Activated naive CD4-positive, alpha-beta T cell treated with anti-CD3 and anti-CD28 coated beads, Interleukin-2, amount 10 ng/mL, durations not matched to agents 7 days and 5 days (primary cell): ENCODE measurements around the gene SLC37A2.

Experiments
- CTCF ChIA-PET: fragments of 350-600 bp; sonication (Branson Sonifier 250); formaldehyde crosslinking; loops from one replicate; lab custom pipeline; 2021; ENCODE audit warnings: antibody characterized with exemption; lab: Charles Lee
- DNase-seq: peaks from one replicate; pipeline ENCODE4 v3.0.0-alpha.2; 2020
- H3K27ac Mint-ChIP-seq: one replicate; pipeline ENCODE4 v1.8.0; 2021; ENCODE audit warnings: mild to moderate bottlenecking, moderate library complexity, mixed read lengths
- H3K27me3 Mint-ChIP-seq: one replicate; pipeline ENCODE4 v1.8.0; 2021; ENCODE audit warnings: mild to moderate bottlenecking, mixed read lengths
- H3K36me3 Mint-ChIP-seq: one replicate; pipeline ENCODE4 v1.8.0; 2021; ENCODE audit warnings: mixed read lengths
- H3K4me1 Mint-ChIP-seq: one replicate; pipeline ENCODE4 v1.8.0; 2021; ENCODE audit warnings: mixed read lengths
- H3K4me3 Mint-ChIP-seq: one replicate; pipeline ENCODE4 v1.8.0; 2021; ENCODE audit warnings: mild to moderate bottlenecking, moderate library complexity, mixed read lengths
- H3K9me3 Mint-ChIP-seq: one replicate; pipeline ENCODE4 v1.8.0; 2021; ENCODE audit warnings: mixed read lengths

SLC37A2 gene

DNA sequence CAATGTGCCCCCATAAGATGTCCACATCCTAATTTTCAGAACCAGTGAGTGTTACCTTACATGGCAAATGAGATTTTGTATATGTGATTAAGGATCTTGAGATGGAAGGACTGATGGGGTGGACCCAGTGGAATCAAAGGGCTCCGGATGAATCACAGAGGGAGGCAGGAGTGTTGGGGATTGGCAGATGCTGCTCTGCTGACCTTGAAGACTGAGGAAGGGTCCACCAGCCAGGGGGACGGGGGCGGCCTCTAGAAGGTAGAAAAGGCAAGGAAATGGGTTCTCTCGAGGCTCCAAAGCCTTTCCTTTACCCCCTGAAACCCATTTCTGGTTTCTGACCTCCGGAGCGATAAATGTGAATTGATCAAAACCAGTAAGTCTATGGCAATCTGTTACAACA, 29.6 kb downstream of the SLC37A2 start:
- Mint-ChIP-seq H3K36me3 (peaks cover 8% of the 10 kb centered on the region), H3K9me3 (no peaks in the 10 kb centered on the region), H3K27ac (no peak overlapping the region), H3K4me3 (no peak overlapping the region), H3K27me3 (no peaks in the 10 kb centered on the region), H3K4me1 (no peaks in the 10 kb centered on the region)
- DNase-seq: no peak
- CTCF ChIA-PET: interaction anchor here (4.9 kb wide), 1 partner anchor 49 kb away, joined by 51 read pairs; no protein-coding TSS in a partner anchor

DNA sequence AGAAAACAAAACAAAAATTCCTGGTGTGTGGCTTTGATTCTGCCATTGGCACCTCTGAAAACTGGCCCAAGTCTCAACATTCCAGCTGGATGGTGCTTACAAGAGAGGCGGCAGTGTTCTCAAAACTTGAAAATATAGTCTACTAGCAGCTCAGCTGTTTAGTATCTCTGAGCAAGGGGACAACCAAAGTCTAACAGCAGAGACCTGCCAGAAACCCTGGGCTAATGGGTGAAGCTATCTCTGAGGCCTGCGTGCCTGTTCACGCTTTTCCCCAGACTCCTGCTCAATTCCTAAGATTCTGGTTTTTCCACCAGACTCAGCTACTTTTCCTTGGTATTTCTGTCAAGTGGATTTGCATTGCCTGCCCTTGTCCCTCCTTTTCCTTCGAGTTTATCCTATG, 30.4 kb downstream of the SLC37A2 start:
- no peak for DNase-seq
- no peaks in the 10 kb centered on the region for H3K4me1 Mint-ChIP-seq
- H3K27me3 Mint-ChIP-seq: no peaks in the 10 kb centered on the region
- H3K4me3 Mint-ChIP-seq: no peak overlapping the region
- CTCF ChIA-PET: no interaction called here
- H3K9me3 Mint-ChIP-seq: no peaks in the 10 kb centered on the region
- peaks cover 11% of the 10 kb centered on the region for H3K36me3 Mint-ChIP-seq
- no peak overlapping the region for H3K27ac Mint-ChIP-seq

DNA sequence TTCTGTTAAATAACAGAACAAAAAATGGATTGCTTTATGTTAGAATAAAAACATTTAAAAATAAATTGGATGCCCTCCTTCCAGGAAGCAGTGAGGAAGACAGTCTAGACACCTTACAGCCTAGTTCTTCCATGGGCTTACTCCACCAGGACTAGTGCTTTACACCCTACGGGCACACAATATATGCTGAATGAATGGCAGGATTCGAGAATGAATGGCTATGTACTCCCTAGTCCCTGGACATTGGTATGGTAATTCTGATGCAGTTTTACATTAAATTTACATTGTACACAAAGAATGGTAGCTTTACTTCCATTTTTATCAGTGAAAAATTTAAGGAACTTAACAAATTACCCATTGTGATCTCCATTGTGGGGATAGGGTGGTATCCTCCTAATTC, 31.6 kb downstream of the SLC37A2 start:
- no peaks in the 10 kb centered on the region for H3K4me1 Mint-ChIP-seq
- DNase-seq: no peak
- CTCF ChIA-PET: no interaction called here
- H3K27ac Mint-ChIP-seq: no peak overlapping the region
- H3K27me3 Mint-ChIP-seq: no peaks in the 10 kb centered on the region
- no peaks in the 10 kb centered on the region for H3K9me3 Mint-ChIP-seq
- H3K4me3 Mint-ChIP-seq: no peak overlapping the region
- peaks cover 13% of the 10 kb centered on the region for H3K36me3 Mint-ChIP-seq

DNA sequence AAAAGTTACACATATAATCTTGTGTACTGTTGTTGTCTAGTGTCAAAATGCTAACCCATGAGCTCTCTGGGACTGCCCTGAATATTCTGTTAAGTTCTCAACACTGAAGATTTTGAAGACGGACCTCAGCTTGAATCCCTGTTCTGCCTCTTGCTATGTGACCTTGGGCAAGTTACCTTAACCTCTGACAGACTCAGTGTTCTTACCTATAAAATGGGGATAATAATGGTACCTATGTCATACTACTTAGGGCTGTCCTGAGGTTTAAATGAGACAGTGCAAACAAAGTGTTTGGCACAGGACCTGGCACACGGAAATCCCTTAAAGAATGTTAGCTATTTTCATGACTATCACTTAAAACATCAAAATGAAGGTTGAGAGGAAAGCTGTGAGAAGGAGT, 37.0 kb downstream of the SLC37A2 start:
- no peaks in the 10 kb centered on the region for H3K27me3 Mint-ChIP-seq
- peaks cover 18% of the 10 kb centered on the region for H3K36me3 Mint-ChIP-seq
- peaks cover 1% of the 10 kb centered on the region for H3K4me1 Mint-ChIP-seq
- no peaks in the 10 kb centered on the region for H3K9me3 Mint-ChIP-seq
- CTCF ChIA-PET: no interaction called here
- DNase-seq: no peak
- H3K27ac Mint-ChIP-seq: no peak overlapping the region
- no peak overlapping the region for H3K4me3 Mint-ChIP-seq

DNA sequence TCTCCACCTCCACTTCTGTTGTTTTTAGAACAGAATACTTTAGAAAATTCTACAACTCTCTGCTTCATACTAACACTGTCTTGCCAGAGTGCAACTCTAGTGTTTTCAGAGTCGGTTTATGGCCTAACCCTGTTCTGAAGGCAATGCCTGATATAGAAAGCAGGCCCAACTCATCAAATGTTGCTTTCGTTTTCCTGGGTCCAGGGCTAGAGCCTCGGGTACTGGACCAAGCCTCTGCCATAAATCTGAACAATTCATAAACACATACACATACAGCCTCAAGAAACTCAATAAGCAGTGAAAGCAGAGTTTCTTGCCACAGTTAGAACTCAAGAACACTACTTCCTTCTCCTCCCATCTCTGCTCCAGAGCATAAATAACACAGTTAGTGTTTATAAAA, 38.5 kb downstream of the SLC37A2 start:
- H3K4me3 Mint-ChIP-seq: no peak overlapping the region
- H3K27ac Mint-ChIP-seq: no peak overlapping the region
- CTCF ChIA-PET: no interaction called here
- H3K36me3 Mint-ChIP-seq: peaks cover 13% of the 10 kb centered on the region
- no peaks in the 10 kb centered on the region for H3K27me3 Mint-ChIP-seq
- no peaks in the 10 kb centered on the region for H3K9me3 Mint-ChIP-seq
- DNase-seq: no peak
- H3K4me1 Mint-ChIP-seq: peaks cover 15% of the 10 kb centered on the region

DNA sequence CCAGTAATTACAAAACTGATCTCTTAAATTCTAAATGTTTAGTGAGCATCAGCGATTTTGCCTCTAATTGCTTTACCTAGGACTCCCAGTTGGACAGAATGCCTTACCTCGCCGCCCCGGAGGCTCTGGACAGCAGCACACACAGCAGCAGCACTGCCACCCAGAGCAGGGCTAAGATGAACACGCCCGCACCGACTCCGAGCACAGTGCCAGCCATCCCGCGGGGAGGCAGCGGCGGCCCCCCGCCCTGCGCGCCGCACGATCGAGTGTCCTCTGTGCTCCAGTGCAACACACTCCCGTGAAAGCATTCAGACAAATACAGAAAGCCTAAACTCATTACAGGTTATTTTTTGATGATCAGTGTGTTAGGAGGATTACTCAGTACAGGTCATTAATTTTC, 38.9 kb downstream of the SLC37A2 start:
- no peak for DNase-seq
- Mint-ChIP-seq H3K36me3 (peaks cover 10% of the 10 kb centered on the region), H3K9me3 (no peaks in the 10 kb centered on the region), H3K27ac (no peak overlapping the region), H3K4me3 (no peak overlapping the region), H3K27me3 (no peaks in the 10 kb centered on the region), H3K4me1 (peaks cover 15% of the 10 kb centered on the region)
- CTCF ChIA-PET: no interaction called here

DNA sequence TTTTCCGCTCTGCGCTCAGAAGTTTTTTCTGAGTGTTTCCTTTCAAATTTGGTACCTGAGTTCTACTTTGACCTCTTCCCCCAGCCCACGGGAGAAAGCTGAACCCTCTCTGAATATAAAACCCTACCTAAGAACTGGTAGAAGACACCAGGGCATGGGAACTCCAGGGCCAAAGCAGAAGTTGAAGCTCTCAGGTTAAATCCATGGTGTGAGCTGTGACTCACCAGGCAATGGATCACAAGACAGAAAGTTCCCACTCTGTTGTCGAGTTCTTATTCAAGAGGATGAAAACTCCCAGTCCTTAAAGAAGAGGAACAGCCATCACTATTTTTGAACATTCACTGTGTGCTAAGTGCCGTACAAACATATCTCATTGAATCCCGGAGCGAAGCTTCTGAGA, 39.4 kb downstream of the SLC37A2 start:
- Mint-ChIP-seq H3K27me3 (no peaks in the 10 kb centered on the region), H3K36me3 (peaks cover 10% of the 10 kb centered on the region), H3K27ac (no peak overlapping the region), H3K4me3 (no peak overlapping the region), H3K4me1 (peaks cover 15% of the 10 kb centered on the region), H3K9me3 (no peaks in the 10 kb centered on the region)
- CTCF ChIA-PET: interaction anchor here (1.2 kb wide), 1 partner anchor 11 kb away, joined by 4 read pairs; no protein-coding TSS in a partner anchor
- DNase-seq: no peak

DNA sequence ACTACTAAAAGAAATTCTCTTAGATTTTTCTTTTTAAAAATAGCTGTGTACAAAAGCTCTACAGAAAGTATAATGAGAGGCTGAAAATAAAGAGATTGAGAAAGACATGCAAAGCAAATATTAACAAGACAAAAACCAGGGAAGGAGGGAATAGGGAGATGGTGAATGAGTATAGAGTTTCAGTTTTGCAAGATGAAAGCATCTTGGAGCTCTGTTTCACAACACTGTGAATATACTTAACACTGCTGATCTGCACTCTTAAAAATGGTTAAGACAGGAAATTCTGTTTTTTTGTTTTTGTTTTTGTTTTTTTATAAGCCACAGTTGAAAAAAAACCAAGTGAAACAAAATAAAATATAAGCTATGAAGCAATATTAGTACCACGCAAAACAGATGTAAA, 42.8 kb downstream of the SLC37A2 start:
- Mint-ChIP-seq H3K36me3 (peaks cover 2% of the 10 kb centered on the region), H3K27me3 (no peaks in the 10 kb centered on the region), H3K4me1 (peaks cover 23% of the 10 kb centered on the region), H3K9me3 (no peaks in the 10 kb centered on the region), H3K4me3 (no peak overlapping the region), H3K27ac (no peak overlapping the region)
- DNase-seq: no peak
- CTCF ChIA-PET: interaction anchor here (0.9 to 1.7 kb wide), 2 partner anchors 15 to 36 kb away, joined by 3 to 7 read pairs; no protein-coding TSS in a partner anchor

DNA sequence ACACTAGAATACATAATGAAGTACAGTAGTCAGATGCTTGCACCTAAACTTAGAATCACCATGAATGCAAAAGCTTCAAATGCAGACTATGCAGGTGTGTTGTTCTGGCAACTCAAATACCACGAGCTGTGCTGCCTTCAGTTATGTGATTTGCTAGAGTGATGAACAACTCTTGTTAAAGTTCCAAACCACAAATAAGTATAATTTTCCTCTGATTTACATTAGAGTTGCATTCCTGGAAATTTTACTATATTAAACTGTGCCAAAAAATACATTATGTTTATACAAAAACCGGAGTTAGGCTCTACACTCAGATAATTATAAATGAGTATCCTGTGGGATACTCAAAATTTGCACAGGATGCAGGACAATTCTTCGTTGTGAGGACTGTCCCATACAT, 45.4 kb downstream of the SLC37A2 start:
- Mint-ChIP-seq H3K36me3 (peaks cover 3% of the 10 kb centered on the region), H3K9me3 (peaks cover 5% of the 10 kb centered on the region), H3K27ac (no peak overlapping the region), H3K27me3 (peaks cover 1% of the 10 kb centered on the region), H3K4me1 (peaks cover 34% of the 10 kb centered on the region), H3K4me3 (no peak overlapping the region)
- no peak for DNase-seq
- CTCF ChIA-PET: interaction anchor here (1.1 to 4.8 kb wide), 2 partner anchors 16 to 34 kb away, joined by 4 to 20 read pairs; no protein-coding TSS in a partner anchor

DNA sequence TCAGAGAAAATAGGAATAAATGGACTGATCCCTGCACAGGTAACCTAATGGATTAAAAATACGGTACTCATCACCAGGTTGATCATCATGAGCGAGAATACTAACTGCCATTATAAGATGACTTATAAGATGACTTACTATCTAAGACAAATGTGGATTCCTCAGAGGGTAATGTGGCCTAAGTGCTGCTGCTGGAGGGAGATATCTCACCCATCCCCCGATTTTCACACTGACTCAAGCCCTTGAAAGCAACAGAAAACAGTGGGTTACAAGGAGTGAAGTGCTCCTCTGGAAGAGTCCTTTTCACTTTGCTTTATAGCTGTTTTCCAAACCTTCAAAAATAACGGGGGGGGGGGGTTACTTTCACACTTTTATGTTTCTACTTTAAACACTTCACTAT, 47.4 kb downstream of the SLC37A2 start:
- H3K27me3 Mint-ChIP-seq: peaks cover 14% of the 10 kb centered on the region
- peak overlapping the region; percentile 47 for H3K27ac Mint-ChIP-seq
- DNase-seq: no peak
- peaks cover 3% of the 10 kb centered on the region for H3K36me3 Mint-ChIP-seq
- H3K4me3 Mint-ChIP-seq: peak overlapping the region; percentile 96
- H3K4me1 Mint-ChIP-seq: peaks cover 29% of the 10 kb centered on the region
- H3K9me3 Mint-ChIP-seq: peaks cover 5% of the 10 kb centered on the region
- CTCF ChIA-PET: interaction anchor here (1.8 to 4.8 kb wide), 2 partner anchors 14 to 19 kb away, joined by 6 to 20 read pairs; no protein-coding TSS in a partner anchor

DNA sequence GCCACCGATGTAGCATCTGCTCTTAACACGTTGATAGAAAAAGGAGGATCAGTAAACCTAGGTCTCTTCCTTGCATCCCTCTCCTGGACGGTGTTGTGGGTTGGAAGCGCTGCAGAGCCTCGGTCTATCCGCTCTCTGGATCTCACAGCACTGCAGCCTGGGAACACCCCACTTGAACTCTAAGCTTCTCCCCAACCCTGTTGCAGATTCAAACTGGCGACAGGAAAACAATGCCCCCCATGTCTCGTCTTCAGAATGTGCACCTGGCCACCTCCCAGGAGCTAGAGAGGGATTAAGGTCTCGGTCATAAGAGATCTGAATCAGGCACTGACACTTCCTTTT, 47.9 kb downstream of the SLC37A2 start:
- H3K27ac Mint-ChIP-seq: peak overlapping the region; percentile 92
- peaks cover 5% of the 10 kb centered on the region for H3K9me3 Mint-ChIP-seq

DNA sequence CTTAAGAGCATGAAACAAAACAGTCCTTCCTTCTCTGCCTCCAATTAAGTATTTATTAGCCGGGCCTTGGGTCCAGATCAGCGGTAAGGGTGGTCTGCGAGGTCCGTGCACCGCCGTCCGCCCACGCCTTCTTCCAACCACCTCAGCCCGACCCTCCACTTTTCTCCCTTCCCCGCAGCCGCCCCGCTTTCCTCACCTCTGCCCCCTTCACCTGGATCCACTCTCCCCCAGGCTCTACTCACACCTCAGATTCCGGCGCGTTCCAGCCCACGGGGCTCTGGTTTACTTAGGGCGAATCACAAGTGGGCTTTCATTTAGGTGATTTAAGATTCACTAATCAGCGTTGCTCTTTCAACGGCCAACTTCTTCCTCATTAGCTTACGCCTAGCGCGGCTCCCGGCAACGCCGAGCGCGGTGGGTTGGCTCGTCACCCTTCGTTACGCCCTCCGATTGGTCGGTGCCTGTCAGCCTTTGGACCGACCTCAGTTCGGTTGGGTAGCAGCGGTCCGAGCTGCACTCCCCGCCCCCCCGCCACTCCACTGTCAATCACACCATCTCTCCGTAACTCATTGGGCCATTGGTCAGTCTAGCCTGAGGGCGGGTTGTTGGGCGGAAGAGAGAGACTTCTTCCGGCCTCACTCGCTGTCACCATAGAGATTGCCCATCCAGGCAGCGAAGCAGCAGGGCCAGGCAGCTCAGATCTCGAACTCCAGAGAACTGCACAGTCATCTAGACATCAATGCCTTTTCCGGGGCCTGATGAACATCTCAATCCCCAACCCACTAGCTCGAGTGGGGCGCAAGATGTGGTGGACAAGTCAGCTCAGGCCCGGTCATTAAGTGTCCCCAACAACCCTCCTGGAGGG, 48.5 kb downstream of the SLC37A2 start, which contains the start of gene TMEM218:
Gene TMEM218, minus strand, starts transcription at position 284 of the 865 bp plus-strand sequence. CDS start 9,385 bp downstream, outside the sequence.
- Mint-ChIP-seq H3K4me3 (peak within 1 kb of the TSS; percentile 96), H3K27ac (peak within 1 kb of the TSS; percentile 92), H3K9me3 (peaks cover 5% of the 10 kb centered on the region), H3K27me3 (peaks cover 17% of the 10 kb centered on the region), H3K36me3 (peaks cover 3% of the 10 kb centered on the region), H3K4me1 (peaks cover 19% of the 10 kb centered on the region)
- DNase-seq: peak; percentile 98
- CTCF ChIA-PET: interaction anchor here (1.2 to 4.8 kb wide), 5 partner anchors 9 to 30 kb away, joined by 3 to 20 read pairs (median 4); no protein-coding TSS in a partner anchor

More for the DNA sequence above, 47.9 kb downstream of the SLC37A2 start:
- Mint-ChIP-seq H3K4me3 (peak overlapping the region; percentile 96), H3K4me1 (peaks cover 24% of the 10 kb centered on the region), H3K27me3 (peaks cover 14% of the 10 kb centered on the region), H3K36me3 (peaks cover 3% of the 10 kb centered on the region)
- CTCF ChIA-PET: interaction anchor here (1.2 to 4.8 kb wide), 4 partner anchors 13 to 31 kb away, joined by 3 to 20 read pairs (median 5); no protein-coding TSS in a partner anchor
- DNase-seq: peak; percentile 30

DNA sequence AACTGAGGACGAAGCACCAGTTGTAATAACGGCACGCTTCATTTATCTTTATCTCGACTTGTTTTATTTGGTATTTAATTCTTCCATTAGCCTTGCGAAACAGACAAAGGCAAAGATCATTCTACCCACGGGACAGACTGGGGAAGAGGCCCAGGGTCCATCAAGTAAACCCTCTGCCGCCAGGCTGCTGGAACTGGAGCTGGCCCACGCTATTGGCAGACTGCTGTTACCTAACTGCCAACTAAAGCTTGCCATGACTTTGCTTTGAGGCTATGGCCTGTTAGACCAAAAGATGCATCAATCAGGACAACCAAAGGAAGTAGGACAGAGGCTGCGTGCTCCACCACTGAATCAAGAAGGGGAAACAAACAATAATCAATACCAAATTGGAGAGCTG, 49.1 kb downstream of the SLC37A2 start:
- Mint-ChIP-seq H3K27ac (peak overlapping the region; percentile 92), H3K4me1 (peaks cover 19% of the 10 kb centered on the region), H3K27me3 (peaks cover 22% of the 10 kb centered on the region), H3K36me3 (peaks cover 3% of the 10 kb centered on the region), H3K4me3 (peak overlapping the region; percentile 96), H3K9me3 (peaks cover 5% of the 10 kb centered on the region)
- DNase-seq: no peak
- CTCF ChIA-PET: interaction anchor here (0.9 to 4.8 kb wide), 7 partner anchors 9 to 30 kb away, joined by 3 to 20 read pairs (median 4); no protein-coding TSS in a partner anchor

DNA sequence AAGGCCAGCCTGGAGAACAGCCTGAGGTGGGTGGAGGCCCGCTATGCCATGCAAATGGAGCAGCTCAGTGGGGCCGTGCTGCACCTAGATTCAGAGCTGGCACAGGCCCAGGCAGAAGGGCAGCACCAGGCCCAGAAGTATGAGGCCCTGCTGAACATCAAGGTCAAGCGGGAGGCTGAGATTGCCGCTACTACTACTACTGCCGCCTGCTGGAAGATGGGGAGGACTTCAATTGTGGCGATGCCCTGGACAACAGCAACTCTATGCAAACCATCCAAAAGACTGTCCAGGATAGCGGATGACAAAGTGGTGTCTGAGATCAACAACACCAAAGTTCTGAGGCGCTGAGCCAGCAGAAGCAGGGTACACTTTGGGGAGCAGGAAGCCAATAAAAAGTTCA, 51.4 kb downstream of the SLC37A2 start:
- Mint-ChIP-seq H3K4me1 (peaks cover 19% of the 10 kb centered on the region), H3K9me3 (peaks cover 5% of the 10 kb centered on the region), H3K27ac (no peak overlapping the region), H3K4me3 (no peak overlapping the region), H3K36me3 (peaks cover 2% of the 10 kb centered on the region), H3K27me3 (peaks cover 39% of the 10 kb centered on the region)
- no peak for DNase-seq
- CTCF ChIA-PET: interaction anchor here (0.9 to 1.0 kb wide), 2 partner anchors 10 to 191 kb away, joined by 3 read pairs; no protein-coding TSS in a partner anchor
